GM21390 (cell line): Measurements from ENCODE around the gene CFAP20DC.
A peak's percentile ranks its signal among the peaks of the same experiment; 100 is the strongest.
"Not testable (repeated sequence)": the region's sequence is repeated elsewhere in the genome, so short reads cannot be mapped to it uniquely, and the experiment has no call there.

Experiments used
- ATAC-seq: cut with Tn5 transposase; IDR thresholded peaks from one replicate; pipeline ENCODE4 v1.9.1; 2021; ENCODE audit not compliant: unreplicated experiment

The CFAP20DC gene

DNA sequence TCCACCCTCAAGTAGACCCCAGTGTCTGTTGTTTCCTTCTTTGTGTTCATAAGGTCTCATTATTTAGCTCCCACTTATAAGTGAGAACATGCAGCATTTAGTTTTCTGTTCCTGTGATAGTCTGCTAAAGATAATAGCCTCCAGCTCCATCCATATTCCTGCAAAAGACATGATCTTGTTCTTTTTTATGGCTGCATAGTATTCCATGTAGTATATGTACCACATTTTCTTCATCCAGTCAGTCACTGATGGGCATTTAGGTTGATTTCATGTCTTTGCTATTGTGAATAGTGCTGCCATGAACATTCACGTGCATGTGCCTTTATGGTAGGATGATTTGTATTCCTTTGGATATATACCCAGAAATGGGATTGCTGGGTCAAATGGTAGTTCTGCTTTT is 82.0 kb downstream of the CFAP20DC start:
- ATAC-seq = not testable (repeated sequence)

DNA sequence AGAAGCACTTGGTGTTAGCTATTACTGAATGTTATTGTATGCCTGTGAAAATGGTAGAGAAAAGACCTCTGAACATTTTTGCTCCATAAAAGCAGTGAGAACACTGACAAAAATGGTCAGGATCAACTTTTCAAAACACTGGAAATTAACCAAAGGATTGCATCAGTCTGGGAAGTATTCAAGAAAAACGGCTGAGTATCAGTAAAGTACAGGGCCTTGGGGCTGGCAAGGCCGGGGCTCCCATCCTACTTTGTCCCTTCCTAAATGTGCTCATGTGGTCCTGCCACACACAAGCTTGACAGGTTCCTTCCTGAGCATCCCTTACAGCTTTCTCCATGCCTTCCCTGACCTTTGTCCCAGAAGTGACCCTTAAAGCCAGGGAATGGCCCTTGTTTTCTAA is 84.0 kb downstream of the CFAP20DC start:
- ATAC-seq = no peak

DNA sequence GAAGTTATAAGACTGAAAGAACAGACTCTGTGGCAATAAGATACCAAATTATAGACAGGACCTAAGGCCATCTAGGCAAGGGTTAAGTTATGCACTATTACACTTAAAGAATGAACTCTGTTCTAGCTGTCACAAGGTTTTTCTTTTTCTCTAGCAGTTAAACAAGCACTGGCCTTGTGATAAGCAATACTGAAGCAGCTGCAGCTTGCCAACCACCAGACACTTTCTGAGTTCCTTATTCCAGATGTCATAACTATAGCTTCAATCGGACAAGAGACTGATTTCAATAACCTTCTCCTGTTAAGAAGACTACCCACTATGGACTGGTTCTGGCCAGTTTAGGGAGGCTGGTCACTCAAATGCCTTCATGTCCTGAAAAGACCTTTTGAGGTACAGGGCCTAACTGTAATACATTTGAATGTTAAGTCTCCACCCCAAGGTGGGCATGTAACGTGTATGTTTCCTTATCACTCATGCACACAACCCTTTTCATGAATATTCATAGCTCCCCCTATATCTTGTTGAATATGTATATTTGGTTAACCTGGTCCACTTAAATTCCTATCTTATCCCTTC is 85.8 kb downstream of the CFAP20DC start:
- ATAC-seq = no peak

DNA sequence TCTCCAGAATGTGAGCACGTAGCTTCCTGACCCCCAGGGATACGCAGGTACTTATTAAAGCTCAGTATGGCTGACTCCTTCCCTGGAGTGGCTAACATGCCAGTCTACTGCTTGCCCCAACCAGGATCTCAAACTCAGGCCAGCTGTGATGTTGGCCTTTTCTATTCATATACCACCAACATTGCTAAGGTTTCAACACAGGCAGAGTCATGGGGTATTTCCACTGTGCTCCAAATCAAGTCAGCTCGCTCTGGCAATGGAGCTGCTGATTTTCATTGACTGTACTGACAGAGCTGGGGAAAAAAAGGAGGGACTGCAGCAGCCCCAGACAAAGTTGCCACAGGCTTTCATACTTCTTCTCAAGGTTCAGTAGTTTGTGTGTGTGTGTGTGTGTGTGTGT is 87.0 kb downstream of the CFAP20DC start:
- no peak for ATAC-seq

DNA sequence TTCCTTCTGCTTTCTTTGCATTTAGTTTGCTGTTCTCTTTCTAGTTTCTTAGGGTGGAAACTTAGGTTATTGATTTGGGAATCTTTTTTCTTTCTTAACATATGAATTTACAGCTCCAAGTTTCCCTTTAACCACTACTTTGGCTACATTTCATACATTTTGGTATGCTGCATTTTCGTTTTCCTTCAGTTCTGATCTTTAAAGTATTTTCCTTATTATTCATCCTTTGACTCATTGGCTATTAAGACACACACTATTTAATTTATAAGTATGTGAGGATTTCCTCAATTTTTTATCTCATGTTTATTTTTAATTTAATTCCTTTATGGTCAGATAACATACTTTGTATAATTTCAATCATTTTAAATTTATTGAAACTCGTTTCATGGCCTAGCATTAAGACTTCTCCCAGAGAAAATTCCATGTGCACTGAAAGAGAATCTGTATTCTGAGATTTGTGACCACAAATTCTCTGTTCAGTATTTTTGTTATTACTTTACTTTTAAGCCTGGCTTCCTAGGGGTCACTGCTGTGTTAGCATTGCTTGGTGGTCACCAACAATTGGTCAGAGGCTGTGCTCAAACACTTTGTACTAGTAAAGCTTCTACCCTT is 87.7 kb downstream of the CFAP20DC start:
- no peak for ATAC-seq

- no peak for ATAC-seq
Measured at GRCh38 chr3:58955308-58955707, 94.5 kb downstream of the CFAP20DC start.

DNA sequence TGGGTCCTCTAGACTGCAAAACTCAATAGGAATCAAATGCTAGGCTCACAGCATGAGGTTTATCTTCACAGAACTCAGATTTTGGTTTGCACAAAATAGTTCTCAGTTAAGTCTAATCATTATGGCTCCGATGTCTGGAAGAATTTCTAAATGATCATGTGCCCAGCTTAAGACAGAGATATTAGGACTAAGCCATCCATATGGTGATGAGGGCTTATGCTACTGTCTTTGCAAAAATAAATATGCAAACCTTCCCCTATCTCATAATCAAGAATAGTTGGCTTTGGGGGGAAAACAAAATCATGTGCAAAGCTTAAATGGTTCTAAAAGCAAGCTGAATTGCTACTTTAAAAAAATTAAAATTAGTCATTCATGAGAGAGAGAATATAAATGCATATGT is 96.5 kb downstream of the CFAP20DC start:
- no peak for ATAC-seq

DNA sequence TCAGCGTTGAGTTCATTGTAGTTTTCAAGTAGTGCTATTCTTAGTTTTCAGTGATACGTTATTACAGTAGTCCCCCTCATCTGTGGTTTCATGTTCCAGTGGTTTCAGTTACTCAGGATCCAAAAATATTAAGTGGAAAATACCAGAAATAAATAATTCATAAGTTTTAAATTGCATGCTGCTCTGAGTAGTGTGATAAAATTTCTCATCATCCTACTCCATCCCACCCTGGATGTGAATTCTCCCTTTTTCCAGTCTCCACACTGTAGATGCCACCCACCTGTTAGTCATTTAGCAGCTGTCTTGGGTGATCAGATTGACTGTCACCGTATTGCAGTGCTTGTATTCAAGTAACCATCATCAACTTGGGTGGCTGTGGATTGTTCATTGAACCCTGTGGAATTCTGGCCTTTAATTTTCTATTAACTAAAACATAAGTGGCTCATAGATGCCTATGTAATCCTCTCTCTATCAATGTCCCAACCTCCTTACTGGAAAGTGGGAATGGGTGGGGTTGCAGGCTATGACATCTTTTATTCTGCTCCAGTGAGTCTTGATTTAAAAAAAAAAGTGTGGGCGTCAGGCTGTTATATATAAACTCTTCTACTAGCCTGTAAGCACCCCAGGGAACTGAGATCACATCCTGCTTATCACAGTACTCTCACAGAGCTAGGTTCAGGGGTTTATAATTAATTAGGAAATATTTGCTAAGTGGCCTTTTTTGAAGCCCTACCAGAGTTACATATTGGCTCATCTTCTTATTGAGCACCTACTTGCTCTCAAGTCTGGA is 97.5 kb downstream of the CFAP20DC start:
- no peak for ATAC-seq

- no peak for ATAC-seq
Measured at GRCh38 chr3:58948018-58948417, 101.8 kb downstream of the CFAP20DC start.

- no peak for ATAC-seq
Measured at GRCh38 chr3:58946875-58947274, 103.0 kb downstream of the CFAP20DC start.

DNA sequence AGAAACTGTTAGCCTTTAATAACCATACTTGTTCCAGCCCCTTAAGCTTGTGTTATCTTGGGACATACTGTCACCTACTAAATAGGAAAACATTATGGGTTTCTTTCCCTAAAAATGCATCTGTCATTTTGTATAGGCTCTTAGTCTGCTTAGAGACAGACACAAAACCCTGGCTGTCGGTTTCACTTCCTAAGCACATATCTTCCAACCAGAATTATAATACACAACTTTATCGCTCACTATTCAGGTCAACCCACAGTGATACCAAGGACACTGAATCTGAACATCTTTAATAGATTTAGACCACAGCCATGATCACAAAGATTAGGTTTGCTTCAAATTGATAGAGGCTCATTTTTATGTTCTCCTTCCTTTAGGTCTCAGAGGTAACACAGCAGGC is 111.8 kb downstream of the CFAP20DC start:
- ATAC-seq = no peak

DNA sequence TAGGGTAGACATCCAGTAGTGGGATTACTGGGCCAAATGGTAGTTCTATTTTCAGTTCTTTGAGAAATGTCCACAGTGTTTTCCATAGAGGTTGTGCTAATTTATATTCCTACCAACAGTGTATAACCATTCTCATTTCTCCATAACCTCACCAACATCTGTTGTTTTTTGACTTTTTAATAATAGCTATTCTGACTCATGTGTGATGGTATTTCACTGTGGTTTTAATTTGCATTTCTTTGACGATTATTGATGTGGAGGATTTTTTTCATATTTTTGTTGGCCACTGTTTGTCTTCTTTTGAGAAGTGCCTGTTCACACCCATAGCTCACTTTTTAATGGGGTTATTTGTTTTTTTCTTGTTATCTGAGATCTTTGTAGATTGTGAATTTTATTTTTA is 125.2 kb downstream of the CFAP20DC start:
- no peak for ATAC-seq

DNA sequence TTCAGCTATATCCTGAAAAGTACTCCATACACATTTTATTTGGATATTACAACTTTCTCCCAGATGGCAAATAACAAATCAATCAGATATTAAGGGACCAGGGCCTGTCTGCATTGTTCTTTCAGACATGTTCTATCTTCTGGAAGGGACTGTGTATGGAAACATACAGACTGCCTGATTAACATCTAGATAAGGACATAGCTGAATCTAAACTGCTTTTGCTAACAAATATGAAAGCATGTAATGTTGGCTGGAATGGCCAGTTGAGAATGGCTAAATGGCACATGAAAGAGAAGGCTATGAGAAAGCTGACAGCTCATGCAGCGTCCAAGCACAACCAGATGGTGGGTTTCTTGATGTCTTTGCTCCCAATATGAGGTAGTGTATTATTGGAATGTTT is 149.4 kb downstream of the CFAP20DC start:
- ATAC-seq = no peak

DNA sequence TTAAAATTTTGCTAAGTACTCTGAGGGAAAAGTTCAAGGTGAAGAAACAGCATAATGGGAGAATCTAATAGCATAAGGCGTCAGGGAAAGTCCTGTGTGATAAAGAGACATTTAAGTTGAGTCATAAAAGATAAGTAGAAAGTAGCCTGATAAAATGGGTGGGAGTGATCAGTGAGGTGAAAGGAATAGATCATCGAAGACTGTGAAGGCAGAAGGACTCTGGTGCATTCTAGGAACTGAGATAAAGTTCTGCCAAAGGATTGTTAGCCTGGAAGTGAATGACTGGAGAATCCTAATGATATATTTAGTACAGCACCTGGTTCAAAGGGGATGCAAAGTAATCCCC is 149.9 kb downstream of the CFAP20DC start:
- peak; percentile 14 for ATAC-seq

GRCh38 chr3:58899159-58899952 is 150.5 kb downstream of the CFAP20DC start:
- peak; percentile 69 for ATAC-seq

GRCh38 chr3:58898513-58898912 is 151.3 kb downstream of the CFAP20DC start:
- no peak for ATAC-seq

- no peak for ATAC-seq
Measured at GRCh38 chr3:58897646-58898045, 152.2 kb downstream of the CFAP20DC start.

- not testable (repeated sequence) for ATAC-seq
Measured at GRCh38 chr3:58895678-58896077, 154.1 kb downstream of the CFAP20DC start.

DNA sequence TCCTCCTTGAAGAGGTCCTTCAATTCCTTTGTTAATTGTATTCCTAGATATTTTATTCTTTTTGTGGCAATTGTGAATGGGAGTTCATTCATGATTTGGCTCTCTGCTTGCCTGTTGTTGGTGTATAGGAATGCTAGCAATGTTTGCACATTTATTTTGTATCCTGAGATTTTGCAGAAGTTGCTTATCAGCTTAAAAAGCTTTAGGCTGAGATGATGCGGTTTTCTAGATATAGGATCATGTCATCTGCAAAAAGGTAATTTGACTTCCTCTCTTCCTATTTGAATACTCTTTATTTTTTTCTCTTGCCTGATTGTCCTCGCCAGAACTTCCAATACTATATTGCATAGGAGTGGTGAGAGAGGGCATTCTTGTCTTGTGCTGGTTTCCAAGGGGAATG is 157.3 kb downstream of the CFAP20DC start:
- not testable (repeated sequence) for ATAC-seq

DNA sequence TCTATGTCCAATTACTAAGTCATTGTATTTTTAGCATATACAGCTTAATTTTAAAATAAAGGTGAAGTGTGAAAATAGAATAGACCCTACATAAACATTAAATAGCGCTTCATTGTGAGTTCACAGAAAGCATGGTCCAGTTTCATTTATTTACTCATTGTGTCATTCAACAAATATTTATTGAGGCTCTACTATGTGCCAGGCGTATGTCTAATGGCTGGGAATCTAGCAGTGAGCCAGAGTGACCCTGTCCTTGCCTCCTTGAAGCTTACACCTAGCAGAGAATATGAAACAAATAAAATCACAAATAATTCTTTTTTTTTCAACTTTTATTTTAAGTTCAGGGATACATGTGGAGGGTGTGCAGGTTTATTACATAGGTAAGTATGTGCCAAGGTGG is 161.7 kb downstream of the CFAP20DC start:
- ATAC-seq = no peak

DNA sequence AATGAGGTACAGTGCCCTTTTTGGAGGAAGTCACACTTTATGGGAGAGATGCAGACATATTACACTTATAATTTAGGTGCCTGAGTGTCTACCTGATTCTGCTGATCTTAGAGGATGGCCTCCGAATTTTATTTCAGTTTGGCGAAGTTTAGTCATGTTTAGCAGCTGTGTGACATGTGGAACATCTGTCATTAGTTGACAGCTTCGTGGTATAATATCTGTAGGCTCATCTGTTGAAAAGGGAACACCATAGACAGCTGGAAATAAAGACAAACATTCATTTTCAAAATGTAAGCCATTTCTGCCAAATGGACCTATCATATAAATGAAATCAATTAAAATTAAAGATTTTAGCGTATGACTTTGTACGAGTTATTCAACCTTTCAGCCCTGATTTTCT is 165.4 kb downstream of the CFAP20DC start:
- no peak for ATAC-seq

GRCh38 chr3:58880182-58880581 is 169.6 kb downstream of the CFAP20DC start:
- no peak for ATAC-seq
